HG03354 (cell line): ENCODE measurements around the gene LYG1.
"Not testable (repeated sequence)": the region's sequence is repeated elsewhere in the genome, so short reads cannot be mapped to it uniquely, and the experiment has no call there.

Source experiments
- ATAC-seq: cut with Tn5 transposase; IDR thresholded peaks from one replicate; pipeline ENCODE4 v1.9.1; 2021; ENCODE audit warnings: mild to moderate bottlenecking; ENCODE audit not compliant: unreplicated experiment, poor library complexity, severe bottlenecking

Gene LYG1

GRCh38 chr2:99278195-99278765, 22.7 kb downstream of the LYG1 start:
- not testable (repeated sequence) for ATAC-seq

GRCh38 chr2:99275882-99276281, 25.1 kb downstream of the LYG1 start:
- no peak for ATAC-seq

GRCh38 chr2:99261242-99261641, 39.8 kb downstream of the LYG1 start:
- no peak for ATAC-seq

GRCh38 chr2:99260184-99260583, 40.8 kb downstream of the LYG1 start:
- no peak for ATAC-seq

- ATAC-seq: no peak
Observed at GRCh38 chr2:99259465-99259864, 41.5 kb downstream of the LYG1 start.

GRCh38 chr2:99256677-99257076, 44.3 kb downstream of the LYG1 start:
- no peak for ATAC-seq

- ATAC-seq: no peak
Observed at GRCh38 chr2:99255491-99256318, 45.3 kb downstream of the LYG1 start, which contains the start of gene LYG2. Gene LYG2 (minus strand): TSS chr2:99255666. CDS start chr2:99254260, 1,406 bp downstream.

GRCh38 chr2:99249951-99250350, 51.0 kb downstream of the LYG1 start:
- ATAC-seq: no peak

GRCh38 chr2:99242151-99242550, 58.8 kb downstream of the LYG1 start:
- ATAC-seq: no peak

GRCh38 chr2:99240431-99240830, 60.6 kb downstream of the LYG1 start:
- no peak for ATAC-seq

- no peak for ATAC-seq
Observed at GRCh38 chr2:99238599-99238998, 62.4 kb downstream of the LYG1 start.
